Activated T-cell treated with anti-CD3 and anti-CD28 coated beads, Interleukin-2, amount 50 U/mL, for 48 hours (primary cell): ENCODE measurements around the gene BLTP1.
A peak's percentile ranks its signal among the peaks of the same experiment; 100 is the strongest.
"Not testable (repeated sequence)": the region's sequence is repeated elsewhere in the genome, so short reads cannot be mapped to it uniquely, and the experiment has no call there.

ENCODE experiments used
- DNase-seq, 2 experiments: peaks; one replicate each; pipeline ENCODE4 v3.0.0-alpha.2; 2020

BLTP1 gene, protein sequence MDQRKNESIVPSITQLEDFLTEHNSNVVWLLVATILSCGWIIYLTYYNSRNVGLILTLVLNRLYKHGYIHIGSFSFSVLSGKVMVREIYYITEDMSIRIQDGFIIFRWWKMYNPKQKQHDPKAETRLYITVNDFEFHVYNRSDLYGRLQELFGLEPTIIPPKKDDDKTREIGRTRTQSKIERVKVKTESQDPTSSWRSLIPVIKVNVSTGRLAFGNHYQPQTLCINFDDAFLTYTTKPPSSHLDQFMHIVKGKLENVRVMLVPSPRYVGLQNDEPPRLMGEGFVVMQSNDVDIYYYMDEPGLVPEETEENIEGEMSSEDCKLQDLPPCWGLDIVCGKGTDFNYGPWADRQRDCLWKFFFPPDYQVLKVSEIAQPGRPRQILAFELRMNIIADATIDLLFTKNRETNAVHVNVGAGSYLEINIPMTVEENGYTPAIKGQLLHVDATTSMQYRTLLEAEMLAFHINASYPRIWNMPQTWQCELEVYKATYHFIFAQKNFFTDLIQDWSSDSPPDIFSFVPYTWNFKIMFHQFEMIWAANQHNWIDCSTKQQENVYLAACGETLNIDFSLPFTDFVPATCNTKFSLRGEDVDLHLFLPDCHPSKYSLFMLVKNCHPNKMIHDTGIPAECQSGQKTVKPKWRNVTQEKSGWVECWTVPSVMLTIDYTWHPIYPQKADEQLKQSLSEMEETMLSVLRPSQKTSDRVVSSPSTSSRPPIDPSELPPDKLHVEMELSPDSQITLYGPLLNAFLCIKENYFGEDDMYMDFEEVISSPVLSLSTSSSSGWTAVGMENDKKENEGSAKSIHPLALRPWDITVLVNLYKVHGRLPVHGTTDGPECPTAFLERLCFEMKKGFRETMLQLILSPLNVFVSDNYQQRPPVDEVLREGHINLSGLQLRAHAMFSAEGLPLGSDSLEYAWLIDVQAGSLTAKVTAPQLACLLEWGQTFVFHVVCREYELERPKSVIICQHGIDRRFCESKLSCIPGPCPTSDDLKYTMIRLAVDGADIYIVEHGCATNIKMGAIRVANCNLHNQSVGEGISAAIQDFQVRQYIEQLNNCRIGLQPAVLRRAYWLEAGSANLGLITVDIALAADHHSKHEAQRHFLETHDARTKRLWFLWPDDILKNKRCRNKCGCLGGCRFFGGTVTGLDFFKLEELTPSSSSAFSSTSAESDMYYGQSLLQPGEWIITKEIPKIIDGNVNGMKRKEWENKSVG (N-terminal part only)

DNA sequence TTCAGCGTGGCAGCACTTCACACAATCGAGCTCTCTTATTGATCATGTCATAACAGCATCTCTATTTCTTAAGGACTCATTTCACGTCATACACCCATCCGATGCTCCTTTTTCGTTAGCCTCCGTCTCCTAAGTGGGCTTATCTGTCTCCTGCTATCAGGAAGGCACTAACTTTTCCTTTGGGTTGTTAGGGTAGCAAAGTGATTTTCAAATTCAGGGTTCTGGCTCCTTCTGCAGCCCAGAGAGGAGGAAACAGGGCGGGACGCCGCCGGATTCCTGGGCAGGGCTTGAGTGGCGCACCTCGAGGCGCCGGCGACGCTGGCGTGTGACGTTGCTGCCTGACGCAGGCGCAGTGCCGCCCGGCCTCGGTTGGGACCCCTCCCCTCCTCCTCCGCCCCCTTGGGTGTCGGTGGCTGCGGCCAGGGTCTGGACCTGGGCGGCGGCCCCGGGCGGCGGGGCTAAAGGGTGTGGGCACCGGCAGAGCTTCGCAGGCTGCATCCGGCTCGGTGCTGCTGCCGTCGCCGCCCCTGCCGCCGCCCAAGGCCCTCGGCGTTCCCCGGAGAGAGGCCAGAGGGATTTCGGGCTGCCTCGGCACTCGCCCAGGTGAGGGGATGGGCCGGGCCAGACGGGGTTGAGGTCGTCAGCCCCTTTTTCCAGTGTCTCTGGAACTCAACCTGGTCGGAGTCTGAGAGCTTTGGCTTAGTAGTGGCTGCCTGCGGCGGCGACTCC lies at the start of gene BLTP1:
Gene BLTP1, plus strand, starts transcription at position 350 of the 729 bp plus-strand sequence. CDS start 18,317 bp downstream, outside the sequence.
- peak; percentile 88 to 90 for DNase-seq

DNA sequence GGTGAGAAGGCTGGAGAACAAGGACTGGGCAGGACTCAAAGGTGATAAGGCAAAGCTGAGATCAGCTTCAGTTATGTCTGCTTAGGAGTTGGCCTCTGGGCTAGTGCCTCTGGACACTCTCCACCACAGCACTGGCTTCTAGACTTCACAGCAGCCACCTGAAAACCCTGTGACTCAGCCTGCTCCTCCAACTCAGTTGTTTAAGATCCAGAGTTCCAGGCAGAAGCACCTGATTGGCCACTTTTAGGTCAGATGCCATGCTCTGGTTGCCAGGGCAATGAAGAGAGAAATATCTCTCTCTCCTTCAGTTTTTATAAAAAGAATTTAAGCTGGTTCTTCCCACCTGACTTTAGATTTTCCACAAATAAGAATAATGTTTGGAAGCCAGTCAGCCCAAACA lies 47.9 kb upstream of the BLTP1 start:
- no peak for DNase-seq

DNA sequence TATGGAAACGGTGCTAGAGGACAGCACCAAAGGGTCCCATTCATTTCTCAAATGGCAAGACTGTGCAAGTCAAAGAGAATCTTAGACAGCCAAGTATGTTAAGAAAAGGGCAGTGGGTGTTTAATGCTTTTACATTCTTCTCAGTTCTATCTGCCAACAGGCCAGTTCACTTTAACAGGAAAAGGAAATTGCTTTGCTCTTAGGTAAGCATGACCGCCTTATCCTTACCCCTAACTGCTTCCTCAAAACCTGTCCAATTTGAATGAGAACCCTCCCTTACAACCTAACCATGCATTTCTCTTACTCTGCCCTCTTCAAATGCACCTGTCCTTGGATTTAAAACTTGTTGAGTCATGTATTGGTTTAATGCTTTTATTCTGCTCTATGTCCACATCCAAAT lies 44.5 kb upstream of the BLTP1 start:
- no peak for DNase-seq

DNA sequence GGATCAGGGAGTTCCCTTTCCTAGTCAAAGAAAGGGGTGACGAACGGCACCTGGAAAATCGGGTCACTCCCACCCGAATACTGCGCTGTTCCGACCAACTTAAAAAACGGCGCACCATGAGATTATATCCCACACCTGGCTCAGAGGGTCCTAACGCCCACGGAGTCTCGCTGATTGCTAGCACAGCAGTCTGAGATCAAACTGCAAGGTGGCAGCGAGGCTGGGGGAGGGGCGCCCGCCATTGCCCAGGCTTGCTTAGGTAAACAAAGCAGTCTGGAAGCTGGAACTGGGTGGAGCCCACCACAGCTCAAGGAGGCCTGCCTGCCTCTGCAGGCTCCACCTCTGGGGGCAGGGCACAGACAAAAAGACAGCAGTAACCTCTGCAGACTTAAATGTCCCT lies 41.8 kb upstream of the BLTP1 start:
- DNase-seq, result not testable (repeated sequence)

DNA sequence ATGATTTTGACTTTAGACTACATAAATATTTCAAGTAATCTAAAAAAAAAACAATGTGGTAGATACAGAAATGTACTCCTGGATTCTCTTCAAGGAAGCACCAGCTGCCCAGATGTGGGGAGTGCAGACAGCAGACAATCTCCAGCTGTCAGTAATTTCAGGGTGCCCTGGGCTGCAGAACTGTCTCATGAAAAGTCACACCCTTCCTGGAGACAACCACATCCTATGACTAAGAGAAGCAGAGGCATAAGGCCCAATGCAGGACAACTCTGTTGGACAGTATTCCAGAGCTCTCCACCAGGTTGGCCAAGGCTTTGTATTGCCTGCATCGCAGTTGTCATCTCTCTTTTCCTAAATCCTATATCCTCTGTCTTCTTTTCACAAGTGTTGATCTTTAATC lies 34.4 kb upstream of the BLTP1 start:
- peak in 1 of 2 experiments; percentile 22 for DNase-seq

DNA sequence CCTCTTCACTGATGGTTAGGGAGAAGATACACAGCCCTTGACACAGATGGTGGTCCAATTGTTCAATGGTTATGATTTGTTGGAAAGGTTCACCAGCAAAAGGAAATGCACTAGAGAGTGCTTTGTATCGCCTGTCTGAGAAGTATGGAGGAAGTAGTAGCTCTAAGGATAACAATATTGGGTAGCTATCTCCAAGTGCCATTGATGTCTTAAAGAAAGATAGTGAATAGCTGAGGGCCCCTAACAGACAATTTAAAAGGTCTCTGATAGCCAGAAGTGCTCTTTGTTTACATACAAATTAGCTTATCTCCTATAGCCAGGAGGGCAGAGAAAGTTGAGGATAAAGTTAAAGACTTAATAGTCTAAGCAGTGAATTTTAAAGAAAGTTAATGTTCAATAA lies 33.9 kb upstream of the BLTP1 start:
- DNase-seq, result no peak

DNA sequence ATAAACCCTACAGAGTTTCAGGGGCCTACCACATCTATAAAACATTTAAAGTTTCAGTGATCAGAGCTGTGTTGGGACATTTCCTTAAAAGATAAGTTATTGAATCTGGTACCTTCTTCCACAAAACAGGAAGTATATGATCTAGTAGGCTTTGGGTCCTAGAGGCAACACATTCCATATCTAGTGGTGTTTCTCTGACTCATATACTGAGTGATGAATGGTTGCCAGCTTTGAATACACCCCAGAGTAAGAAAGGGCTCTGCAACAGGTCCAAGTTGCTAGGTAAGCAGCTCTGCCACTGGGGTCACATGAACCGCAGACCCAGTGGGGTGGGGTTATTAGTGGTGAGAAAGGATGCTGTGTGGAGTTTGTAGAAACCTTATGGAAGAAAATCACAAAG lies 32.4 kb upstream of the BLTP1 start:
- no peak for DNase-seq

DNA sequence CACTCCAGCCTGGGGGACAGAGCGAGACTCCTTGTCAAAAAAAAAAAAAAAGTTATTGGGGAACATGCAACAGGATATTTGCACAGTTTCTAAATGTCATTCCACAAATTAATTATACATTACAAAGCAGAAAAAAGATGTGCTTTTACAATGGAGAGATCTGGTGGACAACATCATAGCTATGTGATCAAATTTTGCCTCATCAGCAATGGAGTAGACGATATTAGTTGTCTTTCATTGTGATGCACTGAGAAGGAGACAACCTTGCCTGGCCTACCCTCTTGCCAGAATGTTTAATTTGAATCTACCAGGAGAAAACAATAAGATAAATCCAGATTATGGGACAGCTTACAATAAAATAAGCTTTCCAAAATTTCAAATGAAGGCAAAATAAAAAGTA lies 30.5 kb upstream of the BLTP1 start:
- DNase-seq, result no peak

DNA sequence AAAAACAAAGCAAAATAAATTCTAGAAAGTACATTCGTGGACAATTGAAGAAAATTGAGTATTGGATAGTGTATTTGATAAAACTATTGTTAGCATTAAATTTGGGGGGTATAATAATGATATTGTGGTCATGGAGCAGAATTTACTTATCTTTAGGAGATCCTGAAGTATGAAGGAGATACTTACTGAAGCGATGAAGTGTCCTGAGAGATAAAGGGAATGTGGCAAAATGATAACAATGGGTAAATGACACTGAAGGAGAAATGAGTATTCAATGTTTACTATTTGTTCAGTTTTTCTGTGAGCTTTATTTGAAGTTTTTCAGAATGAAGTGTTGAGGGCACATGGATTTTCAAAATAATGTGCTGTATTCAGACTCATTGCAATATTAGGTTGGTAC lies 30.0 kb upstream of the BLTP1 start:
- no peak for DNase-seq

DNA sequence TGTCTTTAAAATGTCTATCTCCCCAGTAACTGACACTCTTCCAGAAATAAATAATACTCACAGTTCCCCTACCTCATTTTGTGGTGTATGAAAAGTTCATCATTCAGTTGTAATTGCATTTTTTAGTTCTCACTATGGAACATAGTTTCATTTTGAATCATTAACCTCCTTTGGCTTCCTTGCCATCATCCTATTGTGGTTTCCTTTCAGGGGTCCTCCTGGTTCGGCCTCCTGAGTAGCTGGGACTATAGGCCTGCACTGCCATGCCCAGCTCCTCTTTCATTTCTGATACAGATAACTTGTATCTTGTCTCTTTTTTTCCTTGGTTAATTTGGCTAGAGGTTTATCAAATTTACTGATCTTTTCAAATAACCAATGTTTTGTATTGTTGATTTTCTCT lies 23.1 kb upstream of the BLTP1 start:
- DNase-seq, result no peak

DNA sequence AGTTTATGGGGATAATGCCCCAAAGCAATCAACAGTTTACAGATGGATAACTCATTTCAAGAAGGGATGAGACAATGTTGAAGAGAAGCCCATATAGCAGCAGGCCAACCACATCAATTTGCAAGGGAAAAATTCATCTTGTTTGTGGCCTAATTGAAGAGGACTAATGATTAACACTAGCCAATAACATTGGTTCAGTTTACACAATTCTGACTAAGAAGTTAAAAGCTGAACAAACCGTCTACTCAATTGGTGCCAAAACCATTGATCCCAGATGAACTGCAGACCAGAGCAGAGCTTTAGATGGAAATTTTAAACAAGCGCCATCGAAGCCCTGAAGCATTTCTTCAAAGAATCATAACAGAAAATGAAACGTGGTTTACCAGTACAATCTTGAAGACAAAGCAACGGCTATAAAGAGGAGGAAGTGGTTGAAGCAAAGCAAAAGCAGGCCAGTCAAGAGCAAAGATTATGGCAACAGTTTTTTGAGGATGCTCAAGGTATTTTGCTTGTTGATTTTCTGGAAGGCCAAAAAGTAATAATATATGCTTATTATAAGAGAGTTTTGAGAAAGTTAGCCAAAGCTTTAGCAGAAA lies 20.5 kb upstream of the BLTP1 start:
- DNase-seq, result no peak

DNA sequence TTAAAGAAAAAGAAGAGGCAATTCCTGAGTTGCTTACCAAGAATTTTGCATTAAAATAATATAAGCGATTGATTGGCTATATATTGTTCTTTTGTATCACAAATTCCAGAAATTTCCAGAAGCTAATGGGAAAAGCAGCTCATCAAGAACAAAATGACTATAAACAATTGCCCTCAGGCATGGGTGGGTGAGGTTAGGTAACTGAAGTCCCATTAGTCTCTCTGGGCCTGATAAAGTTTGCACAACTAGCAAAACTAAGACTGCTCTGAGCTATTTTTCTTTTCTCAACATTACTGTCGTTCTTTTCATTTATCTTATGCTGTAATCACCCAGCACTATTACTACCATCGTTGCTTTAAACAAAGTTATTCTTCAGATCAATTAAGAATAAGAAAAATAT lies 19.2 kb upstream of the BLTP1 start:
- no peak for DNase-seq

DNA sequence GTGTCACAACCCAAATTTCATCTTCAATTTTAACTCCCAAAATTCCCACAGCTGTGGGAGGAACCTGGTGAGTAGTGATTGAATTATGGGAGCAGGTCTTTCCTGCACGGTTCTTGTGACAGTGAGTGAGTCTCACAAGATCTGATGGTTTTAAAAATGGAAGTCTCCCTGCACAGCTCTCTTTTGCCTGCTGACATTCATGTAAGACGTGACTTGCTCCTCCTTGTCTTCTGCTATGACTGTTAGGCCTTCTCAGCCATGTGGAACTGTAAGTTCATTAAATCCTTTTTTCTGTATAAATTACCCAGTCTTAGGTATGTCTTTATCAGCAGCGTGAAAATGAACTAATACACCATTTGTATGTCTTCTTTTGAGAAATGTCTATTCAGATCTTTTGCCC lies 13.0 kb upstream of the BLTP1 start:
- no peak for DNase-seq

DNA sequence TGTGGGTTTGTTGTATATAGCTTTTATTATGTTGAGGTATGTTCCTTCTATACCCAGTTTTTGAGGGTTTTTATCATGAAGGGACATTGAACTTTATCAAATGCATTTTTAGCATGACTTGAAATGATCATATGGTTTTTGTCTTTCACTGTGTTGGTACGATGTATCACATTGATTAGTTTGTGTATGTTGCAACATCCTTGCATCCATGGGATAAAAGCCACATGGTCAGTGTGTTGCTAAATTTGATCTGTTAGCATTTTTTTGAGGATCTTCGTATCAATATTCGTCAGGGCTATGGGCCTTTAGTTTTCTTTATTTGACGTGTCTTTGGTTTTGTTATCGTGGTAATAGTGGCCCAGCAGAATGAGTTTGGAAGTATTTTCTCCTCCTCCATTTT lies 11.3 kb upstream of the BLTP1 start:
- no peak for DNase-seq

DNA sequence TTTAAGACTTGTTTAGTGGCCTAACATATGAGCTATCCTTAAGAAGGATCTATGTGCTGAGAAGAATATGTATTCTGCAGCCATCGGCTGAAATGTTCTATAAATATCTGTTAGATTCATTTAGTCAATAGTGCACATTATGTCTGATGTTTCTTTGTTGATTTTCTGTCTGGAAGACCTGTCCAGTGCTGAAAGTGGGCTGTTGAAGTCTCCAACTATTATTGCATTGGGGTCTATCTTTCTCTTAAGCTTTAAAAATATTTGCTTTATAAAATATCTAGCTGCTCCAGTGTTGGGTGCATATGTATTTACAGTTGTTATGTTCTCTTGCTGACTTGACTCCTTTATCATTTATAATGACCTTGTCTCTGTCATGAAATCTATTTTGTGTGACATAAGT lies 9.4 kb upstream of the BLTP1 start:
- no peak for DNase-seq

DNA sequence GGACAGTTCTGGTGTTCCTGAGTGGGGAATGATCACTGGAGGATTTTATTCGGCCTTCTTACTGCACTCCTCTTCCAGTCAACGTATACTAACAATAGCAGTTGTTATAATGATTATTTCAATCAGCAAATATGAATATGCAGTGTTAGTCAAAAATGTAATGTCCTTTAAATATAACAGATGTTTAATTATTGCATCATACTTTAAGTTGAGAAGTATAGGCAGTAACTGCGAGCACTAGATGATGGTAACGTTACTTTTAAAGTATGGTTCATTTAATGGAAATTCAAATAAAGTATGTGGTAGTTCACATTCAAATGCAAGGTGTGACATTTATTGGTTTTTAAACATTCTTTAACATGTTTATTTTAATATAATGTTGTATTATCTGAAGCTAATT lies 5.5 kb upstream of the BLTP1 start:
- DNase-seq, result no peak

DNA sequence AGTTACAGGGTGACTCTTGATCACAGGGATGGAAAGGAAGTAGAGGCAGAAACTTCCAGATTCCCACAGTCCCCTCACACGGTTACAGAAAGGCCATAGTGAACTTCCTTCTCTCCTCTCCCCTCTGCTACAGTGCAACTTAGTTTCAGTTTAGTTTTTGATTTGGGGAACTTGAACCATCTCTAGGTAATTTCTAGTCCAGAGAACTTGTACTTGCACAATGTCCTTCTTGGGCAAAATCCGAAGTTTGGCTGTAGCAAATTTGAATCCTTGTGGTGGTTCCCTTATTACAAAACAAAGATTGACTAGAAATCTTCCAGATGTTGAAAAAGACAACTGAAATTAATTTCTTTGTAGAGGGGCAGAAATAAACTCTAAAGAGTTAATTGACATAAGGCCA lies 1.2 kb upstream of the BLTP1 start:
- DNase-seq, result no peak

DNA sequence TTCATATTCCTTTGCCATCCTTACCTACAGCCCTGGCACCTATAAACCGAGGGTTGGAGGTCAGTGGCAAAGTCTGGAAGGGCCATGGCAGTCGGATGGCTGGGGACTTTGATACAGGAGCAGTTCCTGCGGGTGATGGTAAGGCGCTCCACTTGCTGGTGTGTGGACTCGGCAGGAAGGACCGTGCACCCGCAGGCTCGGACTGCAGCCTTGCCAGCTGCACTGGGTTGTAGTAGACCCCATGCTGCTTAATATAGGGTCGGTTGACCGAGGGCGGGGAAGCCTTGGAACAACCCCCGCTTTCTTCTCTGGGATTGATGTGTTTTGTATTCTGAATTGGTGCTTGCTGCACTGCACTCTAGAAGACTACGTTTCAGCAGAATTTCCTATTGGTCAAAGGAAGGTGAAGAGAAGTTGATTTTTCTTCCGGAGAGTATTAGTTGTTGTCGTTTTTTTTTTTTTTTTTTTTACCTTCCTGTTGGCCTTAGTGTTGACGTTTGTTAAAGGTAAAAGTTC lies 638 bp downstream of the BLTP1 start:
- DNase-seq, result peak in 1 of 2 experiments; percentile 47

DNA sequence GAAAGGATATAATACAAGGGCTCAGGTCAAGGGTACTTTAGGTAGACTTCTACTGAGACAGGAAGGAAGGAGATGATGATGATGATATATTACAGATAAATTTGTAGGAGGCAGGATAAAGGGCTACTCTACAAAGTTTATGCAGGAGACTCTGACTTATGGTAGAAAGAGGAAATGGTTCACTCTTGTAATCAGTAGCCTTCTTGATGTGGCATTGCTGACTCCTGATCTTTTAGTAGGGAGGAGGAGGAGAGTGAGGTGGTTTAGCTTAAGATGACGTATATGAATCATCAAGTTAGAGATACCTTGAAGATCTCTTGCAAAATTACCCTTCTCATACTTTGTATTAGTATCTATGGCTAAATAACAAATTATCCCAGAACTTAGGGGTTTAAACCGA lies 4.7 kb downstream of the BLTP1 start:
- DNase-seq, result no peak

DNA sequence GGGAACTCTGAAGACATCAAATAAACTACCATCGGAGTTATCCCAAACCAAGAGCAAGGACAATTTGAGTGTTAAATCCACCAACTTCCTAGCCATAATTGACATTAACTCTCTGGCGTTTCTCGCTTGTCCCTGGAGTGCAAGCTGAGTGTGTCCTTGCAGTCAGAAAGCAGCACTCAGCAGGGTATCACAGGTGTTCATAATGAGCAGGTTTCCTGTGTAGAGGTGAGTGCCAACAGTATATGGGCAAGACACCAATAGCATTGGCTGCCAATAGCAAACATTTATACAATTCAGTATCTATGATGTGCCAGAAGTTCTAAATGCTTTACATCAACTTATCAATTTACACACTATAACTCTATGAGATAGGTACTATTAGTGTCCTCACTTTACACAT lies 11.2 kb downstream of the BLTP1 start:
- no peak for DNase-seq

DNA sequence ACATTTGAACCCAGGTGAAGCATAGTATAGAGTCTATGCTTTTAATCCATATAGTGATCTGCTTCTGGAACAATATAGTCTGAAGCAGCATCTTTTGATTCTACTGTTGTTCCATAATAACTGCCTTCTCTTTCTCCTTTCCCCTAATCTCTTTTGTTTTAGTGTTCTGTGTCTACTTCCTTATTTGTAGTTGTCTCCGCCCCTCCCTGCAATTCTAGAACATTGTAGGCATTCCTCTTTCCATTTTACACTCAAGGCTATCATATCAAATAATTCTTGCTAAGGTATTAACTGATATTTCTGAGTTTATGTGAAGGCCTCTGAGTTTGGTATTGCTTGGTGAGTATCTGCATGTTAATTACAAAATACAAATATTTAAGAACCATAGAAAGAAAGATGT lies 11.6 kb downstream of the BLTP1 start:
- no peak for DNase-seq

DNA sequence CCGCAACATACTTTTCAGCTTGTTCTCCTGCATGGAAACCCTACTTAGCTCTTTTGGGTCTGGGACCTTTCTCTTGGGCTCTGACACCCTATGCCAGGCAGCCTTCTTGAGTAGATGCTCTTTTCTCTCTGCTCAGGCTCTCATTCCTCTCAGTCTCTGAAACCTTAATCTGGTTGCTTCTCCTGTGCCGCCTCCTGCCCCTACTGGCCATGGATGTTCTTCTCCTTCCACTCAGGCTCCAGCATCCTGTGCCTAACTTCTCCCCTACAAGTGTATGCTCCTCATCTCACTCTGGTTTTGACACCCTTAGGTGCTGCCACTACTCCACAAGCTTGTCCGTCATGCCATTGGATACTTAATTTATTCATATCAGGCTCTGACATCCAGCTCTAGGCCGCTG lies 15.2 kb downstream of the BLTP1 start:
- DNase-seq, result no peak
